ENCODE measurements around the gene RASAL2. TPM values are rescaled to one million over a fixed set of nuclear protein-coding genes. Genes with fewer than 3 reads are reported as not detected.
A peak's percentile ranks its signal among the peaks of the same experiment; 100 is the strongest.

The RASAL2 gene
- total and polyA plus RNA-seq, 2 of the 13 experiments (the other 11 are each of a cell fraction or from before 2014, with no cell fraction given): 5.4 to 5.9 TPM

GRCh38 chr1:178093951-178094738 is at the start of gene RASAL2 (continued):
- TF ChIP-seq ARID3A (IDR thresholded peaks at IDR 0.05; ENCODE audit: low read depth, low read length): no peak
- 0 out of 2 replicates have a peak, but pooled peaks have one; percentile 71 for TF ChIP-seq CHCHD3 (CRISPR knock-in tag; IDR thresholded peaks at IDR 0.05)
- TF ChIP-seq HNRNPUL1 (IDR thresholded peaks at IDR 0.05; ENCODE audit: low read depth, low read length): no peak
- TF ChIP-seq NFKB2 (CRISPR knock-in tag; IDR thresholded peaks at IDR 0.05; ENCODE audit: borderline replicate concordance): no peak
- TF ChIP-seq ZNF546 (CRISPR knock-in tag; conservative IDR thresholded peaks at IDR 0.05): no peak
- no peak for TF ChIP-seq ZBTB4 (CRISPR knock-in tag; IDR thresholded peaks at IDR 0.05; ENCODE audit: borderline replicate concordance)
- TF ChIP-seq CEBPG (CRISPR knock-in tag; IDR thresholded peaks at IDR 0.05): no peak
- no peak for TF ChIP-seq HIVEP1 (CRISPR knock-in tag; IDR thresholded peaks at IDR 0.05)
- no peak for TF ChIP-seq ZNF282 (IDR thresholded peaks at IDR 0.05; ENCODE audit: partially characterized antibody)
- TF ChIP-seq YEATS2 (CRISPR knock-in tag; IDR thresholded peaks at IDR 0.05; ENCODE audit: borderline replicate concordance): no peak
- TF ChIP-seq ZNF761 (CRISPR knock-in tag; conservative IDR thresholded peaks at IDR 0.05): no peak
- TF ChIP-seq LCORL (IDR thresholded peaks at IDR 0.05): no peak
- TF ChIP-seq LCORL (CRISPR knock-in tag; IDR thresholded peaks at IDR 0.05): no peak
- no peak for TF ChIP-seq NCOA5 (CRISPR knock-in tag; IDR thresholded peaks at IDR 0.05)
- TF ChIP-seq NFYC (CRISPR knock-in tag; IDR thresholded peaks at IDR 0.05): no peak
- TF ChIP-seq RFXAP (CRISPR knock-in tag; IDR thresholded peaks at IDR 0.05; ENCODE audit: borderline replicate concordance): no peak
- TF ChIP-seq CREB1 (IDR thresholded peaks at IDR 0.05): no peak
- no peak for TF ChIP-seq CREB1 (CRISPR knock-in tag; IDR thresholded peaks at IDR 0.05)
- TF ChIP-seq RCOR2 (CRISPR knock-in tag; IDR thresholded peaks at IDR 0.05): no peak
- peak; percentile 59 for TF ChIP-seq ETS1 (CRISPR knock-in tag; IDR thresholded peaks at IDR 0.05)
- no peak for TF ChIP-seq ZNF30 (CRISPR knock-in tag; IDR thresholded peaks at IDR 0.05)
- peak; percentile 60 for TF ChIP-seq HNRNPLL (IDR thresholded peaks at IDR 0.05; ENCODE audit: low read depth, low read length, poor library complexity, severe bottlenecking)
- no peak for TF ChIP-seq SMARCC2 (IDR thresholded peaks at IDR 0.05)
- no peak for TF ChIP-seq ARNT (IDR thresholded peaks at IDR 0.05)
- TF ChIP-seq ZSCAN25 (CRISPR knock-in tag; IDR thresholded peaks at IDR 0.05): 0 out of 2 replicates have a peak, but pooled peaks have one; percentile 5
- TF ChIP-seq KDM5B (CRISPR knock-in tag; IDR thresholded peaks at IDR 0.05; ENCODE audit: borderline replicate concordance): peak; percentile 78
- 0 out of 2 replicates have a peak, but pooled peaks have one; percentile 57 for TF ChIP-seq ZNF678 (CRISPR knock-in tag; IDR thresholded peaks at IDR 0.05)

Data from HepG2 (cell line).